HG03159 (cell line): Measurements from ENCODE around the gene SHC1.

Experiments
- ATAC-seq: cut with Tn5 transposase; IDR thresholded peaks from one replicate; pipeline ENCODE4 v1.9.1; 2021; ENCODE audit warnings: mild to moderate bottlenecking, moderate library complexity; ENCODE audit not compliant: unreplicated experiment

The SHC1 gene

DNA sequence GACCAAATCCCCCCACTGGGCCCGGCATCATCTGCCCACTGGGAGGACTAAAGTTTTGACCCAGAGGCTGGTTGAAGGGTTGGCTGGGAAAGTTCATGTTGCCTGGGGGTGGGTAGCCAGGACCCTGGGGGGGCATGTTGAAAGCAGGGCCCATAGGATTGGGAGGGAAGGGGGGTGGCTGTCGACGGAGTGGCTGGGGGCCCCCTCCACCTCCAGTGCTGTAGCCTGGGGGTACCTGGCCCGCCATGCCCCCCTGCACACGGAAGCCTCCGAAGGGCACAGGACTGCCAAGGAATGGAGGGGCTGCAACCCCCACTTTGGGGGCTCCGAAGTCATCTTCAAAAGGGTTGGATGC lies 11.1 kb downstream of the SHC1 start:
- no peak for ATAC-seq

DNA sequence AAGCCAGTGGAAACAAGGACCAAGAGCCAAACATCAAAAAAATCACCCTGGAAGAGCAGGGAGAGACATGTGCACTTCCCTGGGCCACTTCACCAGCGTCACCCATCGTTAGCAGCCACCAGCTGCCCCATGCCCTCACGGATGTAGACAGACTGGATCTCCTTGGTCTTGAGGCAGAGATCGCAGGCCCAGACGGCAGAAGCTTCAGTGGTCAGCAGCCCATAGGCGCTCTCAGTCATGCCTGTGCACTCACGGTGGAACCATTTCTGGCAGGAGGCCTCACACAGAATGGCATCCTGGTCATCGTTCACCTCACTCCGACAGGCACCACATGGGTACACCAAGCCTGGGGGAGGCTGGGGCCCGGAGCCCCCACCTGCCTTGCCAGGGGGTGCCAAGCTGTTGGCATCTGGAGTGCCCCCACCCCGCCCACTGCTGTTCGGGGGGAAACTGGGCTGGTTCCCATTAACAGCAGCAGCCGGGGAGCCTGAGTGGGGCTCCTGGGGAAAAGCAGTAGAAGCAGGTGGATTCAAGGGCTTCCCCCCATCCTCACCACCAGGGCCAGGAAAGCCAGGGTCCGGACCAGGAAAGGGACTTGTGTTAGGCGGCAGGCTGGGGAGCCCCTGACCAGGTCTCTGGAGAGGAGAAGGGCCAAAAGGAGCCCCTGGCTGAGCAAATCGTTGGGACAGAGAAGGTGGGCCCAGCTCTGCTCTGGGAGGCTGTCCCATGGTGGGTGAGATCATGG lies 11.7 kb downstream of the SHC1 start:
- no peak for ATAC-seq

DNA sequence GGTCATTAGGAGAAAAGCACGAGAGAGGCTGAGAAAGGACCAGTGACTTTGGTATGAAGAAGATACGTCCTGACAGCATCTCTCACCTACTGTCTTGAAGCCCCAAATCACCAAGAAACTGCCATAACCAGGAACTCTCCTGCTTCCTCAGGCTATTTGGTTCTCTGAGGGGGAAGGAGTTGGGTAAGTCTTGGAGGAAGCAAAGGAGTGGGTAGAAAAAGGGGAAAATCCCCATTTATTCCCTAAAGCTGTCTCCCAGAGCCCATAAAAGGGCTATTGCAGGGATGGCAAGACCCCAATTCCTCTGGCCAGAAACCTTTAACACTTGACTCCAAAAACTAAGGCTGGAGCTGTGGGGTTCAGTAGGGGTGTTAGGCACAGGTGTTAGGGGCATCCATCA lies 12.5 kb downstream of the SHC1 start:
- ATAC-seq = no peak

DNA sequence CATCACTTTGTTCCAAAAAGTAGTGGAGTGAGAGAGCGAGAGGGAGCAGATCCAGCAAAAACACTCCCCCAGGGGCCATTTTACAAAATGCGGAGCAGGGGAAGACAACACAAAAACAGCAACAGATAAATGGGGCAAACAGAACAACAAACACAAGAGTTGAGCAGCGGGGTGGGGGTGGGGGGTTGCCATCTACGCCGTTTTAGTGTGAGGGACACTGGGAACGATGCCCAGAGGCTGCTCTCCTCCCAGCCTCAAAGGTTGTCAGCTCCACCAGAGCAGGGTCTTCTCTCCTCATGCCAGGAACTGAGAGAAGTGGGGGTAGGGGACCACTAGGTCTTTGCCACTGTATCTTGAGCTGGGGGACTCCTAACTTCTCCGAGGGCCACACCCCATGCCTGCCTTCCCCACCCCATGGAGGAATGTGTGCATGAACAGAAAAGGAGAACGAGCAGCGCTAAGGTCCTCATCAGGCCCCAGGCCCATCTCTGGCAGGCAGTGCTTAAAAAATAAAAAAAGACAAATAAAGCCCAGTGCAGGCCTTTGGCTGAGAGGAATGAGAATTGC lies 13.4 kb downstream of the SHC1 start:
- ATAC-seq = no peak

DNA sequence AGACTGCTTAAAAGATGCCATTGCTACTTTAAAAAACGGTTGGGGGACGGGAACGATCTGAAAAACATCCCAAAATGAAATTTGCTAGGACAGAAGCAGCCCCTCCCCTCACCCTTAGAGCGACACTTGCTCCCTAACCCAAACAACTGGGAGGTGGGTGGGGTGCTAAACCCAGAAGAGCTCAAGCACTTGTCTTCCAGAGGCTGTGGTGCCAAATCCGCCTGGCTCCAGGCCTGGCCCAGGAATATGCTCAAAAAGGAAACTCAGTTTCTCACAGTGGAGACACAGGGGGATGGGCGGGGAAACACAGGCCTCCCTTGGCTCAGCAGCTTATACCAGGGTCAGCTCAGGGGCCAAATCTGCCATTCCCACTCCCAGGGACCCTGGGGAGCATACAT lies 14.0 kb downstream of the SHC1 start:
- no peak for ATAC-seq

DNA sequence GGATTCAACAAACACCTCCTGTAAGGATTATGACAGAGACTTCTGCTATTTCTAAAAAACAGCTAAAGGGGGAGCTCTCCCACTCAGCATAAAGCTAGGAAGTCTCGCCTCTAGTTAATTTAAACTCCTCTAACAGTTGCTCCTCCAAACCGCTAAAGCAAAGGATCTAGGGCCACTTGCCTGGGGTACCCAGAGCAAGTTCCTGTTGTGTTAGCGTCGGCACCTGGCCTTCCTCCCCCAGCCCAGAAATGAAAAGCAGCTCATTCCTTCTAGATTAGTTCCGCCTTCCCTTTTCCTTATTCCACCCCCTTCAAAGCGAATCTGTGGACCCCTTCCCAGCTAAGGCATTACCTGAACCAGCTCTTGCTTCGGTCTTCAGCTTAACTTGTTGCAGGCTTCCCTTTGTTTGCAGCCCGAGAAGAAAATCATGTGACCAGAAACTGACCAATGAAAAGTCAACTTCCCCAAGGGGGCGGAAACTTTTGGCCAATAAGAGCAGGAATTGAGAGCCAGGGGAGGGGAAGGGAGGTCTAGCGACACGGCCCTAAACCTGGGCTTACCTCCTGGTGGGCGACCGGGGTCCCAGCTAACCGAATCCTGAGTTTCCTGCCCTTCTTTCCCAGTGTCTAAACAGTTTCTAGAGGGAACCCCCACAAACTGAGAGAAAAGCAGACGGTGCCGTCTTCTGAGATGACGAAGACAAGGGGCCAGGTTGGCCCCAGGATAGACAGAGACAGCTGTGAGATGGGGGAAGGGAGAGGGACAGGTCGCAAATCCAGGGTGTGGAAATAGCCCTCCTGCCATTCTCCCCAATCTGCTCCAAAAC lies 14.6 kb downstream of the SHC1 start, which contains the start of gene PBXIP1:
Gene PBXIP1 (minus strand): TSS at position 382 of the 826 bp plus-strand sequence. CDS start 2,378 bp downstream, outside the sequence.
- peak; percentile 53 for ATAC-seq

DNA sequence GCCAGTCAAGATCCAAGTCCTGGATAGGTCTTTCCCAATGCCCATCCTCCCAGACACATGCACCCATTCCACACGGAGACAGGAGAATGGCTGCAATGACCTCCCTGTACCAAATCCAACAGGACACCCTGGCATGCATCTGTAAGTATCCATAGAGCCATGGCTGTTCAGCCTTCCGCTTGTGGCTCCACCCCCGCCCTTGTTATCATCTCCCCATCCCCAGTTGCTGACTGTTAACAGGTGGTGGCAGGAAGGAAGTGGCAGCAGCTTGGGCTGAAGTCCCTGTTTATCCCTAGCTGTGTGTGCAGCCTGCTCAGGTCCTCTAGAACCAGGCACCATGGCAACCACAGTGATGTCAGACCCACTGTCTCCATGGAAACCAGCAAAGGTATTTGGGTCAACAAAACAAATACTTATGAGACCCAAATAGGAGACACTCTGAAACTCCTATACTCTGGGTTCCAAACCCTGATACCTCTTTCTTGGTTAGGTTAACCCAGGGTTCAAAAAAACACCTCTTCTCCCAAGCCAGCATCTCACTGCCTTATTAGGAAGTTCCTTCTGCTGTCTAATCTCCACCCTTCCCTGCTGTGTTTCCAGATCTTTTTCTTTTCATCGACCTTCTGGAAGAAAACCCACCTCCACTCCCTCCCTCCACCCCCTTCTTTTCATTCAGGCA lies 15.4 kb downstream of the SHC1 start:
- peak; percentile 49 for ATAC-seq

DNA sequence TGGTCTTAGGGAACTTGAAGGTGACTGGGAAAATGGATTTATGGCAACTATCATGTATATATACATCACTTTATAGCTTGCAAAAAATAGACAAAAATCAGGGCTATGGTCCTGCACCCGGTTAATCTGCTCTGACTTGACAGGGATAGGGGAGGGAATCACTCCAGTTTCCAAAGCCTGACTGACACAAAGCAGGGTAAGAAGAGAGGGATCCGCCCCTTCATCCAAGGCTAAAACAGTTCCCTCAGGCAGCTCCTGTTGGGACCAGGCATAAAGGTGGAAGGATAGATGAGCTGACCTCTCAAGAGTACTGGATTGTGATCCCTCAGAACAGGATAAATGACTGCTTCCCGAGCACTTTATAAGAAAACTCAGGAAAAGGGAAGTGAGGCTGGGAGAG lies 16.0 kb downstream of the SHC1 start:
- ATAC-seq = no peak

DNA sequence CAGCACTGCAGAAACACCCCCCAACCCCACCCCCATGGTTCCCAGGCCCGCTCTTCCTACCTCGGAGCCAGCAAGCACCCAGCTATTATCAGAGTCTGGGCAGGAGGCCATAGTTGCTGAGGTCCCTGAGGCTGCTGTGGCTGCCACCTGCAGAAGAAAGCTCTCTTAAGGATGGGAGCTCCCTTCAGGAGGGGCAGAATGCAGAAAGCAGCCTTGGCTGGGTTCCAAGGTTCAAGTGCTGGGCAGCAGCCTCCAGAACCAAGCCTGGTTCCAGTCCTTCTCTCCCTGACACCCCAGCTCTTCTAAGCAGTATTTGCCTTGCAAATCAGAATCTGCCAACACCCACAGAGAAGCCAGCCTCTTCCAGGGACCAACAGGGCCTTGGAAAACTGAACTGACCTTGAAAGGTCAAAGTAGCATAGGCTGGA lies 16.9 kb downstream of the SHC1 start:
- ATAC-seq = no peak

DNA sequence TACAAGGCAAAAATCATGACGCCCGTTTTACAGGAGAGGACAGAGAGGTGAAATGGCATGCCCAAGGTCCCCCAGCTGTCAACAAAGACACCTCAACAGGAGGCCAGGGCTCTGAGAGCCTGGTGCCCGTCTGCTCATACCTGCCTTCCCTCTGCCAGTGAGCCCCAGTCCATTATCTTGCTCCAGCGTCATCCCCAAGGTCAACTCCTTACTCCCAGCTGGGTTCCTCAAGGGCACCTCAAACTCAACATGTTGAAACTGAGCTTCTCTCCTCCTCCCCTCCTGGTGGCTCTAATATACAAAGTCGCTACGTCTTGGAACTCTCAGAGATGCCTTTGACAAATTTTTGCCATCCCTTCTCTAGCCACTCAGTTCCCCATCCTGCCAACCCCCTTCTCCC lies 17.9 kb downstream of the SHC1 start:
- no peak for ATAC-seq

DNA sequence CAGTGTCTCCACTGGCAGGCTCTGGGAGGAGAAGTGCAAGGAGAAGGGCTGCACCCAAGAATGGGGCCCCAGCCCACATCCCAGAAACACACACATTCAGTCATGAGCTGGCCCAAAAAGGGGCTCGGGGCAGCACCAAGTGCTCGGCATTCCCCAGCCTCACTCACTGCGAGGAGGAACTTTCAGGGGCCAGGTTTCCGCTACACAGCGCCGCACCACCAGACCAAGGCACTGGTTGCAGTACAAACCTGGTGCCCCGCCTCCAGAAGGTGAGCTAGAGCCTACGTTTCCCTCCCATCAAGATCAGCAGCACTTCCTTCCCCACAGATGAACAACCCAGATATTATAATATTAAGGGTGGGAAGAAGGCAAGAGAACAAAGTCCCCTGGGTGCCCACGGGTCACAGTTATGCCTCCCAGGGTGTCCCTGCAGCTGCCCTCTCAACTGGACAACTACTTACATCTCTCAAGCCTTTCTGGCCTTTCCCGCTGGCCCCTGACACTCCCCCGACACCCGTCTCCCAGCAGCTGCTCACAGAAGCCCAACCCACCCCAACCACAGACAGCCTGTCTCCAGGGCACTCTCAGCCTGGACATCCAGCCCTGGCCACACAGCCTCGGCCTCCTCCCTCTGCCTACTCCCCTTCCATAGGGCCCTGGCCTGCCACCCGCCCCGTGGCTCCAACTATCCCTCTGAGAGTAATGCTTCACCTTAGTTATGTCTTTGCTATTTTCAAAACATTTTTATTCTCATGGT lies 18.5 kb downstream of the SHC1 start:
- no peak for ATAC-seq

DNA sequence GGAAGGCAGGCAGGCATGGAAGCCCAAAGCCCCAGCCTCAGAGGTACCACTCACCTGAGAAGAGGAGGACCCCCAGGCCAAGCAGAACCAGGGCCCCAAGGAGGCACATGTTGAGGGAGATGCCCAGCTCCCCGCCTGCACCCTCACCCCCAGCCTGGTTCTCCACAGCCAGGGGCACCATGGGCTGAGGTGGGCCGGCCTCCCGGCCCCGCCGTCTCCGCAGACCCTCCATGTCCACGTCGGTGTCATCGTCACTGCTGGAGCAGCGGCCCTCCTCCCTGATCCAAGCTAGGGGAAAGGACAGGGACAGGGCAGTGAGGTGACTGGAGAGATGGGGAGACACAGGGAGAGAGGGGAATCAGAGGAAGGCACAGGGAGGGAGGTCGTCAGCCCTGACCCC lies 22.5 kb downstream of the SHC1 start:
- ATAC-seq = no peak

DNA sequence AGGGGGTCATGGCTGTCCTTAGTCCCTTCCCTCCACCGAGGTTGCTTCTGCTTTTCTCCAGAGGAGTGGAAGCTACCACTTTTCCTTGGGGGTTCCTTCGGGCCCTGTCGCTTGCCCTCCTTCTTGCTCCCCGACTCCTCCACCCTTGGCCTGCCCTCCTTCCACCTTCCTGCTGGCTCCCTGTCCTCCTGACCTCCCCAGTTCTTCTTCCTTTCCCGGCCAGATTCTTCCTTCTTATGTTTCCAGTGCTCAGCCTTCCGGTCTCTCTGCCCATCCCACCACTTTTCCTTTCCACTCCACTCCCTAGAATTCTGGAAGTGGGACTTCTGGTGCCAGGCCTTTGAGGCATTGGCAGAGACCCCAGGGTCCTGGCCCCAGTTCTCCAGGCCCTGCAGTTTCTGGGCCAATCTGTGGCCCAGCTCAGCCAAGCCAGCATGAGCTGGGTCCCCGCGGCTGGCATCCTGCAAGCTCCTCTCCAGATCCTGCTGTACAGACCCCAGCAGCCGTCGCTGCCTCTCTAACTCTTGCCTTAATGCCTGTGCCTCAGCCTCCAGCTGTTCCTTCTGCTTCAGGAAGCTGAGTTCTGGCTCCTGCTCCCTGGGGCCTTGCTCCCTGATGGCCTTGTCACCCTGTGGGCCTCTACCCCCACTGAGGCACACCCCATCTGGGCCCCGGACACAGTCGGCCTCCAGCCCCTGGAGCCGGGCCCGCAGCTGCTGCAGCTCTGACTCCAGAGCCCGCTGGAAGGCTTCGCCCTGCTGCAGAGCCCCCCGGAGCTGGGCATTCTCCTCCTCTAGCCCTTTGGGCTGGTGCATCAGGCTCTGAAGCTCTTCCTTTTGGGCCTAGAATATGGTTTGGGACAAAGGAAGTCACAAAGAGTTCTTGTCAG lies 24.3 kb downstream of the SHC1 start:
- ATAC-seq = no peak

DNA sequence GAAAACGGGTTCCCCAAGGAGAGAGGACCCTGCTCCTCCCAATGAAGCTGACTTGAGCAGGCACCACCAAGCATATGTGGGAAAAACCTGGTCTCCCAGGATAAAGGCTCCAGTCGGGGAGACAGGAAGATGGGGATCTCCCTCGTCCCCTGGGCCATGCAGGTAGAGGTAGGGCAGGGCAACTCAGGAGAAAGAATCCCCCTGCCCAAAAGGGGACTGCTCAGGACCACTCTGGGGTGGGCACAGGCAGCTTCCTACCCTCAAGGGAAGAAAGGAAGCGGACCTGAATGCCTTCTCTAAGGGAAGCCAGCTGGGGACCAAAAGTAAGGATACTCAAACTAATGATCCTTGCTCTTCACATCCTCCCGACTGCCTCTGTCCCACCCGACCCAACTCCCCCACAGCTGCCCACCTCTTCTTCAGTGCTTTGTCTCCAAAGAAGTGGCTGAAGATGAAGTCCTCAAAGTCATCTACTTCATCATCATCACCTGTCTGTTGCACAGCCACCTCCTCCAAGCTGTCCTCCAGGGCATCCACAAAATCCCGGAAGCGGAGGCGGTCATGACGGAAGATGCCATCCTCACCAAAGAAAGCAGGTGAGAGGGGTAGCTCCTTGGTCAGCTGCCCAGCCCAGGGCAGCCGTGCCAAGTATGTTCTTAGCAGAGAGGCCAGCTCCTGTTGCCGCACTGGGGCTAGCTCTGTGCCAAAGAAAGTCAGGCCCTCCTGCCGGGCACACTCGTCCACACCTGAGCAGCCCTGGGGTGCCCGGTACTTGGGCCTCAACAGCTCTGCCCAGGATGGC lies 25.2 kb downstream of the SHC1 start:
- no peak for ATAC-seq

DNA sequence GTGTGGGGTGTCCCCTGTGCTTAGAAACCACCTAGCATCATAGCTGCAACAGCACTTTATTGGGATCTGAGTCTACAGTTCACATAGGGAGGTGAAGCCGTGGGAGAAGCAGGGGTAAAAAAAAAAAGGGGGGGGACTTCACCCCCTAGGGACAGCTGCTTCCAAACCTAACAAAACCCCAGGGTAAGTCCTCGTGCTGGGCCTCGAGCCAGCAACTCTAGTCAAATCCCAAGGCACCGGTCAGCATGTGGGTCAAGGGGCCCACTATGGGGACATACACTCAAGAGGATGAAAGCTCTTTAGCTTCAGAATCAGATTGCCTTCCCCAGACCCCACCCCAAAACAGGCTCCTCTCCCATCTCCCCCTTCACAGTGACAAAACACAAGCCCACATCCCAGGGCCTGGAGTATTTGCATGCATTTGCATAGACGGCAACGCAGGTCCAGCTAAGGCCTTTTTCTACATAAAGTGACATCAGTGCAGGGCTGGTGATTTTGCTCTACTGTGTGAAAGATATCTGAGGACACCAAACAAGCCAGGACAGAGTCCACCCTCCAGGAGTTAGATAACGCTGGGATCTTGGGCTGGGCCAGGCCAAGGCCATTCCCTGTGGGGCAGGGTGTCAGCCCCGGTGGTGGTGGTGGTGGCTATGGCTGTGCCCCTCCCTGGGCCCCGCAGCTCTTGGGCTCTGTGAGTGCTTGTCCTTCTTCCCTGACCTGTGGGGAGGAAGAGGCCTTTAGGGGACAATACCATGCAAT lies 26.0 kb downstream of the SHC1 start:
- no peak for ATAC-seq

DNA sequence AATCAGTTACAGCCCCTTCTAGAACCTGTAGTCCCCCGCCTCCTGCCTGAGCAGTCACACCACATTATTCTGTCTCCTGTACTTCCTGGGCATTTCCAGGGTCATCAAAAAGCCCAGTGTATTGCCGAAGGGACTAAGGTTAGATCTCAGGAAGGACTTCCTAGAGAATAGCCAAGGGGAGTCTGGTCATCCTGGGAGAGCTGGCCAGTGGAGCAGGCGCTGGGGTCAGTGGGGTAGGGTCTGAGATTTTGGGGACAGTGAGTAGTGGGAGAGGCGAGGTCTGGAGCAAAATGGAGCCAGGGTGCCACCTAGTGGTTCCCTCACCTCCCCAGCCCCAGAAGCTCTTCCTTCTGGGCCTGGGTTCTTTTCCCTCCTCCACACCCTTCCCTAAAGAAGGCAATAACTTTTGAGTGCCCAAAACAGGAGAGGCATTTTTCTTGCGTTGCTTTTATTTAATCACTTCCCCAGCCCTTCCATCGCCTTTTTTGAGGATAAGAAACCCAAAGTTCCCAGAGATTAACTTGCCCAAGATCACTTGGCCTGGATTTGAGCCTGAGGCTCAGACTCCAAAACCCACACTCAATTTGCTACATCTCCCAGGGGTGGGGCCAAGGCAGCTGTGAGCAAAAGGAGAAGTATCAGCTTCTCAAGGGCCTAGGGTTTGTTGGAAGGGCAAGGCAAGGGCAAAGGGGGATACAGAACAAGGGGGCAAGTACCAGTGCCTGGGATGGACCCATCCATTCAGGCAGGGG lies 26.7 kb downstream of the SHC1 start:
- ATAC-seq = no peak

DNA sequence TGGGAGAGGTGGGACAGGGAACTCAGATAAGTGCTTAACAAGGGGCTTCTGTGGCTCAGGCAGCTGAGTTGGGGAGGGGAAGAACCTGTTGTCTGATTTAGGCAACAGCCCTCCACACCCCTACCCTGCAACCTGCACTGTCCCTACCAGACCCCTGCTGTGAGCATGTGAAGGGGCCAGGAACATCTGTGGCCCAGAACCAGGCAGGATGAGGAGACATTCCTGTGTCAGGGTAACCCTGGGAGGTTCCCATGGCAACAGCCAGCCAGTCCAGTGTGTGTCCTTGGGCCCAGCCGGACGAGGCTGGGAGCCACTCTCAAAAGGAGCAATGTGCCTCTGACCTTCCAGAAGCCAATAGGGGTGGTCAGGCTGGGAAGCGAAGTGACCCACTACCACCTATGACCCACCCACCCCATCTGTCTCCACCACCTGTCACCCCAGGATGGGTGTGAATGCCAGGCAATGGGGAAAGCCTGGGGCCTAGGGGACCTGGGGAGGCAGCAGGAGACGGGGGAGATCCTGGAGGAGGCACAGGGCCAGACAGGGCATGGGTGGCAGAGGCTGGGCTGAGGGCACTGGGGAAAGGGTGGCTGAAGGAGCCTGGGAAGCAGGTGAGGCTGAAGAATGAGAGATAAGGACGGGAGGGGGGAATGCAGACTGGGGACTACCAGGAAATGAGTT lies 29.1 kb downstream of the SHC1 start:
- no peak for ATAC-seq
